ENCODE measurements around the gene LRMDA. TPM values are rescaled to one million over a fixed set of nuclear protein-coding genes. Genes with fewer than 3 reads are reported as not detected.

LRMDA gene
- total RNA-seq, 1 experiment from 2014 or later, result 1.2 TPM

- Histone ChIP-seq H3K9ac (ENCODE audit: low read length) (no peak overlapping the region), H3K9me2 (replicated peaks; ENCODE audit: low read length) (no peaks in the 10 kb centered on the region), H3K36me3 (ENCODE audit: low read depth, low read length) (no peaks in the 10 kb centered on the region), H3K27ac (ENCODE audit: low read length) (no peak overlapping the region), H3F3A (ENCODE audit: low read length, unreplicated experiment) (no peaks in the 10 kb centered on the region), H3K9me3 (ENCODE audit: low read length) (no peaks in the 10 kb centered on the region), H3K4me3 (ENCODE audit: low read length) (no peak overlapping the region), H2AFZ (ENCODE audit: low read length) (no peak overlapping the region), H3K27me3 (ENCODE audit: low read length) (peaks cover 49% of the 10 kb centered on the region), H3K4me2 (ENCODE audit: low read length) (no peak overlapping the region), H3K4me1 (ENCODE audit: insufficient read depth, low read length) (no peaks in the 10 kb centered on the region), H3K79me2 (ENCODE audit: low read length) (no peaks in the 10 kb centered on the region), H4K20me1 (ENCODE audit: low read length) (no peaks in the 10 kb centered on the region)
- POLR2A ChIA-PET (ENCODE audit: unreplicated experiment), result no interaction called here
- BruUV-seq (replicated peaks), result no TSS peak
- intact Hi-C loops (cut with micrococcal nuclease), result no loop called here
- CTCF ChIA-PET, result no interaction called here
- ATAC-seq (no peak), DNase-seq (no peak)
- TF ChIP-seq EZH2phosphoT487 (IDR thresholded peaks at IDR 0.05; ENCODE audit: borderline replicate concordance, low read length) (no peak), CTCF (conservative IDR thresholded peaks at IDR 0.05; ENCODE audit: low read depth, low read length) (no peak), EZH2 (IDR thresholded peaks at IDR 0.05; ENCODE audit: low read length, unreplicated experiment) (no peak)
These were observed 203.5 kb downstream of the LRMDA start for GRCh38 chr10:75634947-75635346.

- H3K27ac ChIP-seq (ENCODE audit: low read length), result no peak overlapping the region
- peaks cover 65% of the 10 kb centered on the region for H3K27me3 ChIP-seq (ENCODE audit: low read length)
- no peaks in the 10 kb centered on the region for H3F3A ChIP-seq (ENCODE audit: low read length, unreplicated experiment)
- BruUV-seq (replicated peaks), result no TSS peak
- POLR2A ChIA-PET (ENCODE audit: unreplicated experiment), result no interaction called here
- no peaks in the 10 kb centered on the region for H3K9me3 ChIP-seq (ENCODE audit: low read length)
- H3K4me2 ChIP-seq (ENCODE audit: low read length), result no peak overlapping the region
- H3K9me2 ChIP-seq (replicated peaks; ENCODE audit: low read length), result no peaks in the 10 kb centered on the region
- no peaks in the 10 kb centered on the region for H3K79me2 ChIP-seq (ENCODE audit: low read length)
- CTCF ChIA-PET, result no interaction called here
- DNase-seq (no peak), ATAC-seq (no peak)
- intact Hi-C loops (cut with micrococcal nuclease), result no loop called here
- TF ChIP-seq CTCF (conservative IDR thresholded peaks at IDR 0.05; ENCODE audit: low read depth, low read length), result no peak
- TF ChIP-seq EZH2phosphoT487 (IDR thresholded peaks at IDR 0.05; ENCODE audit: borderline replicate concordance, low read length), result no peak; the same call in 1 of the 2 replicates
- no peak for TF ChIP-seq EZH2 (IDR thresholded peaks at IDR 0.05; ENCODE audit: low read length, unreplicated experiment)
- no peak overlapping the region for H2AFZ ChIP-seq (ENCODE audit: low read length)
- no peaks in the 10 kb centered on the region for H3K4me1 ChIP-seq (ENCODE audit: insufficient read depth, low read length)
- no peak overlapping the region for H3K9ac ChIP-seq (ENCODE audit: low read length)
- H4K20me1 ChIP-seq (ENCODE audit: low read length), result no peaks in the 10 kb centered on the region
- H3K4me3 ChIP-seq (ENCODE audit: low read length), result no peak overlapping the region
- no peaks in the 10 kb centered on the region for H3K36me3 ChIP-seq (ENCODE audit: low read depth, low read length)
These were observed 207.3 kb downstream of the LRMDA start for GRCh38 chr10:75638752-75639151.

- no peaks in the 10 kb centered on the region for H3K79me2 ChIP-seq (ENCODE audit: low read length)
- intact Hi-C loops (cut with micrococcal nuclease), result no loop called here
- DNase-seq, result no peak
- CTCF ChIA-PET, result no interaction called here
- H2AFZ ChIP-seq (ENCODE audit: low read length), result no peak overlapping the region
- H3K4me3 ChIP-seq (ENCODE audit: low read length), result no peak overlapping the region
- no peaks in the 10 kb centered on the region for H3K4me1 ChIP-seq (ENCODE audit: insufficient read depth, low read length)
- H4K20me1 ChIP-seq (ENCODE audit: low read length), result no peaks in the 10 kb centered on the region
- H3K27me3 ChIP-seq (ENCODE audit: low read length), result peaks cover 62% of the 10 kb centered on the region
- TF ChIP-seq EZH2 (IDR thresholded peaks at IDR 0.05; ENCODE audit: low read length, unreplicated experiment) (no peak), EZH2phosphoT487 (IDR thresholded peaks at IDR 0.05; ENCODE audit: borderline replicate concordance, low read length) (no peak), CTCF (conservative IDR thresholded peaks at IDR 0.05; ENCODE audit: low read depth, low read length) (no peak)
- no peak for ATAC-seq
- H3K9ac ChIP-seq (ENCODE audit: low read length), result no peak overlapping the region
- H3K9me2 ChIP-seq (replicated peaks; ENCODE audit: low read length), result no peaks in the 10 kb centered on the region
- H3K36me3 ChIP-seq (ENCODE audit: low read depth, low read length), result no peaks in the 10 kb centered on the region
- POLR2A ChIA-PET (ENCODE audit: unreplicated experiment), result no interaction called here
- H3K4me2 ChIP-seq (ENCODE audit: low read length), result no peak overlapping the region
- H3F3A ChIP-seq (ENCODE audit: low read length, unreplicated experiment), result no peaks in the 10 kb centered on the region
- no peak overlapping the region for H3K27ac ChIP-seq (ENCODE audit: low read length)
- BruUV-seq (replicated peaks), result no TSS peak
- H3K9me3 ChIP-seq (ENCODE audit: low read length), result no peaks in the 10 kb centered on the region
These were observed 208.3 kb downstream of the LRMDA start for GRCh38 chr10:75639736-75640135.
